ENCODE measurements around the gene OVCA2. TPM values are rescaled to one million over a fixed set of nuclear protein-coding genes. Genes with fewer than 3 reads are reported as not detected.
A peak's percentile ranks its signal among the peaks of the same experiment; 100 is the strongest.

OVCA2 gene
- total RNA-seq, 3 donors from 2014 or later = 25.3 to 35.5 (median 33.0) TPM

DNA sequence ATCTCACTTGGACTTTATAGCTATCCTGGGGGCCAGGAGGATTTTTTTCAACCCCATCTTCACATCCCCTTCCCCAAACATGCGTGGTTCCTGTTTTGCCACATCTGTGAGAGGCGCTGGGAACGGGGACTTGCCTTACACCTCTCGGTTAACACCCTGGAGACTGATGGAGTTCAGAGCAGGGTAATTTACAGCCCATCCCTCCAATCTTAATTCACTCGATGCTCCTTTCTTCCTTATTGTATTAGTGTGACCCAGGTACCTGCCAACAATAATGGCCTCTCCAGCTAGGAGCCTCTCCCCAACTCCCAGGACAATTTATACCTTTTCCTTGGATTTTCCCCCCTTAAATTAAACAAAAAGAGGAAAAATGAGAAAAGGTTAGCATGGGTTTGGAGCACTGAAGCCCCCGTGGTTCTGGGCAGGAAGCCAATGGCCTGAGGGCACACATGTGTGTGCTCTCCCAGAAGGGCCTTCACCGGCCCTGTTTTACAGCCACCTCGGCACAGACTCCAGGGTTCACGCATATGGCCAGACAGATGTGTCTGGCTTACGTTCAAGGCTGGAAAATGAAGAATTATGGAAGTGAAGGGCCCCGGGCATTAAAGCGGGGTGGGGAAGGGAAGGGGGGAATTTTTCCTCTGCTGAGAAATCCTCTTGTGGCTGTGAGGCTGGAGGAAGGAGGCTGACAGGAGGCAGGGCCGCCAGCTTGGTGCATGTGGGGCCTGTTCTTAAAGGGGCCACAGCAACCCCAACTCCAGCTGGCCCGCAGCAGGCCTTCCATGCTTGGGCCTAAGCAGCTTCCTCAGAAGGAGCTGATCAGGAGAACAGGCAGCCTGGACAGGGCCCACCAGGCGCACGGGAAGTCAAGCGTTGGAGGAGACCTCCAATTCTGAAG, 34.5 kb downstream of the OVCA2 start:
- TF ChIP-seq, protein P1, sequence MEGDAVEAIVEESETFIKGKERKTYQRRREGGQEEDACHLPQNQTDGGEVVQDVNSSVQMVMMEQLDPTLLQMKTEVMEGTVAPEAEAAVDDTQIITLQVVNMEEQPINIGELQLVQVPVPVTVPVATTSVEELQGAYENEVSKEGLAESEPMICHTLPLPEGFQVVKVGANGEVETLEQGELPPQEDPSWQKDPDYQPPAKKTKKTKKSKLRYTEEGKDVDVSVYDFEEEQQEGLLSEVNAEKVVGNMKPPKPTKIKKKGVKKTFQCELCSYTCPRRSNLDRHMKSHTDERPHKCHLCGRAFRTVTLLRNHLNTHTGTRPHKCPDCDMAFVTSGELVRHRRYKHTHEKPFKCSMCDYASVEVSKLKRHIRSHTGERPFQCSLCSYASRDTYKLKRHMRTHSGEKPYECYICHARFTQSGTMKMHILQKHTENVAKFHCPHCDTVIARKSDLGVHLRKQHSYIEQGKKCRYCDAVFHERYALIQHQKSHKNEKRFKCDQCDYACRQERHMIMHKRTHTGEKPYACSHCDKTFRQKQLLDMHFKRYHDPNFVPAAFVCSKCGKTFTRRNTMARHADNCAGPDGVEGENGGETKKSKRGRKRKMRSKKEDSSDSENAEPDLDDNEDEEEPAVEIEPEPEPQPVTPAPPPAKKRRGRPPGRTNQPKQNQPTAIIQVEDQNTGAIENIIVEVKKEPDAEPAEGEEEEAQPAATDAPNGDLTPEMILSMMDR (IDR thresholded peaks at IDR 0.05) = no peak
- Histone ChIP-seq H3K4me3 (no peak overlapping the region), H3K4me1 (ENCODE audit: low read depth) (peaks cover 5% of the 10 kb centered on the region), H3K36me3 (ENCODE audit: low read depth) (no peaks in the 10 kb centered on the region), H3K9me3 (no peaks in the 10 kb centered on the region)
- DNase-seq = no peak
- ATAC-seq = no peak
- intact Hi-C loops (cut with DNase I, micrococcal nuclease) = no loop called here

DNA sequence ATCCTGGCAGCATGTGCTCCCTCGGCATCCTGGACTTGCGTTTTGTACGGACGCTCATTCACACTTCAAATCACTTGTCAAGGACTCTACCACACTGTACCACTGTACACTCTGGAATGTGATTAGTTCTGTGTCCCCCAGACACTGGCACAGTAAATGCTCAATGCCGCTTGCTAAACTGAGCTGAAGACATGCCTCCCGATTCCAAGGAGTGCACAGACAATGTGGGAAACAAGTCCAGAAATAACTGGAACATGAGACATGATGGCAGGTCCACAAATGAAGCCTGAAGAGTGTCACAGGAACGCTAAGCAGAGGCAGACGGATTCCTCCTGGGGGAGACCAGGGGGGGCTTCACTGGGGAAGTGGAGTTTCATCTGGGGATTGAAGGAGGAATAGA, 35.2 kb downstream of the OVCA2 start:
- H3K4me1 ChIP-seq (ENCODE audit: low read depth) = peaks cover 8% of the 10 kb centered on the region
- DNase-seq = no peak
- no peaks in the 10 kb centered on the region for H3K9me3 ChIP-seq
- no peaks in the 10 kb centered on the region for H3K36me3 ChIP-seq (ENCODE audit: low read depth)
- intact Hi-C loops (cut with DNase I, micrococcal nuclease) = no loop called here
- TF ChIP-seq, protein P1 (IDR thresholded peaks at IDR 0.05) = no peak
- ATAC-seq = no peak
- no peak overlapping the region for H3K4me3 ChIP-seq

GRCh38 chr17:2081564-2081963, 39.7 kb downstream of the OVCA2 start:
- DNase-seq (peak in 1 of 3 donors; percentile 39), ATAC-seq (no peak)
- intact Hi-C loops (cut with DNase I, micrococcal nuclease) = no loop called here
- TF ChIP-seq, protein P1 (IDR thresholded peaks at IDR 0.05) = no peak
- Histone ChIP-seq H3K4me3 (no peak overlapping the region), H3K36me3 (ENCODE audit: low read depth) (no peaks in the 10 kb centered on the region), H3K9me3 (no peaks in the 10 kb centered on the region), H3K4me1 (ENCODE audit: low read depth) (peaks cover 40% of the 10 kb centered on the region)

- peaks cover 40% of the 10 kb centered on the region for H3K4me1 ChIP-seq (ENCODE audit: low read depth)
- no peaks in the 10 kb centered on the region for H3K9me3 ChIP-seq
- intact Hi-C loops (cut with DNase I, micrococcal nuclease) = no loop called here
- TF ChIP-seq, protein P1 (IDR thresholded peaks at IDR 0.05) = no peak
- DNase-seq (peak in 1 of 3 donors; percentile 33), ATAC-seq (no peak)
- H3K4me3 ChIP-seq = no peak overlapping the region
- H3K36me3 ChIP-seq (ENCODE audit: low read depth) = no peaks in the 10 kb centered on the region
These were observed 40.4 kb downstream of the OVCA2 start for GRCh38 chr17:2082003-2082781.

GRCh38 chr17:2083613-2084035, 41.8 kb downstream of the OVCA2 start:
- intact Hi-C loops (cut with DNase I, micrococcal nuclease) = no loop called here
- Histone ChIP-seq H3K36me3 (ENCODE audit: low read depth) (no peaks in the 10 kb centered on the region), H3K4me1 (ENCODE audit: low read depth) (peaks cover 50% of the 10 kb centered on the region), H3K9me3 (no peaks in the 10 kb centered on the region), H3K4me3 (no peak overlapping the region)
- peak; percentile 51 to 64 (median 63) for DNase-seq
- TF ChIP-seq, protein P1 (IDR thresholded peaks at IDR 0.05) = no peak
- peak; percentile 45 for ATAC-seq

Measured in mucosa of descending colon (tissue), 3 donors.